Activated T-helper 1 cell treated with anti-CD3 and anti-CD28 coated beads, Interleukin-12 subunit alpha, Interleukin-12 subunit beta, Interleukin-2, Interleukin-4 antibody, amounts not matched to agents 30 ng/mL and 10 ng/mL and 1 ng/mL, durations not matched to agents 14 hours and 24 hours and 36 hours (primary cell): Measurements from ENCODE around the gene PSD2. TPM values are rescaled to one million over a fixed set of nuclear protein-coding genes. Genes with fewer than 3 reads are reported as not detected.

Source experiments
- DNase-seq: peaks from one replicate; pipeline ENCODE4 v3.0.0; 2021; ENCODE audit warnings: low spot score
- H3K27ac Mint-ChIP-seq: one replicate; pipeline ENCODE4 v1.8.0; 2021; ENCODE audit warnings: mild to moderate bottlenecking, mixed read lengths
- H3K27me3 Mint-ChIP-seq: one replicate; pipeline ENCODE4 v1.8.0; 2022; ENCODE audit warnings: mild to moderate bottlenecking, moderate library complexity, mixed read lengths; ENCODE audit not compliant: insufficient read depth
- H3K36me3 Mint-ChIP-seq: one replicate; pipeline ENCODE4 v1.8.0; 2021; ENCODE audit warnings: low read depth, mixed read lengths
- H3K4me1 Mint-ChIP-seq: one replicate; pipeline ENCODE4 v1.8.0; 2021; ENCODE audit warnings: low read depth, mixed read lengths
- H3K4me3 Mint-ChIP-seq: one replicate; pipeline ENCODE4 v1.8.0; 2021; ENCODE audit warnings: mild to moderate bottlenecking, moderate library complexity, mixed read lengths
- H3K9me3 Mint-ChIP-seq: one replicate; pipeline ENCODE4 v1.8.0; 2021; ENCODE audit warnings: mixed read lengths
- intact Hi-C: fragments of 100-400 bp; cut with micrococcal nuclease; formaldehyde crosslinking; loops from one replicate; pipeline ENCODE4 v1.15.1; 2024
- total RNA-seq: library from RNA; stranded (reverse); gene quantifications from 2 replicates; pipeline ENCODE4 v1.2.3, GENCODE V29; 2022

The PSD2 gene
- total RNA-seq, 1 donor from 2014 or later: not detected

- H3K27ac Mint-ChIP-seq: no peak overlapping the region
- no peak overlapping the region for H3K4me3 Mint-ChIP-seq
- no peaks in the 10 kb centered on the region for H3K36me3 Mint-ChIP-seq
- peaks cover 9% of the 10 kb centered on the region for H3K27me3 Mint-ChIP-seq
- intact Hi-C loops: no loop called here
- no peaks in the 10 kb centered on the region for H3K9me3 Mint-ChIP-seq
- DNase-seq: no peak
- no peaks in the 10 kb centered on the region for H3K4me1 Mint-ChIP-seq
Measured at GRCh38 chr5:139884144-139884543, 88.5 kb downstream of the PSD2 start.

DNA sequence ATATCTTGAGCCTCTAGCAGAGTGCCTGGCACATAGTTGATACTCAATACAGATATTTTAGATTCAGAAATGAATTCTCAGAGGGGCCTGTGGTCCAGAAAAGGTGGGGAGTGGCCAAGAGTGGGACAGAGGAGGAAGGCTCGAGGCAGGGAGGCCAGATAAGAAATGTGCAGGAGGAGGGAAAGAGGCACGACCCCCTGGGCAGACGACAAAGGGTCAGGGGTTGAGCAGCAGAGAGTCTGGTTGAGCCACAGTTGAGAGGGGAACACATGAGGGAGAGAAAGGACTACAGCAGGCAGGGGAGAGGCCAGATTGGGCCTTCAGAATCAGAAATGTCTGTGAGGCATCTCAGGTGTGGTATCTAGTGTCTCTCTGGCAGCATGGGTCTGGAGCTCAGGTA is 89.1 kb downstream of the PSD2 start:
- DNase-seq: no peak
- Mint-ChIP-seq H3K27ac (no peak overlapping the region), H3K9me3 (no peaks in the 10 kb centered on the region), H3K27me3 (peaks cover 13% of the 10 kb centered on the region), H3K4me3 (no peak overlapping the region), H3K4me1 (no peaks in the 10 kb centered on the region), H3K36me3 (no peaks in the 10 kb centered on the region)
- intact Hi-C loops: no loop called here

DNA sequence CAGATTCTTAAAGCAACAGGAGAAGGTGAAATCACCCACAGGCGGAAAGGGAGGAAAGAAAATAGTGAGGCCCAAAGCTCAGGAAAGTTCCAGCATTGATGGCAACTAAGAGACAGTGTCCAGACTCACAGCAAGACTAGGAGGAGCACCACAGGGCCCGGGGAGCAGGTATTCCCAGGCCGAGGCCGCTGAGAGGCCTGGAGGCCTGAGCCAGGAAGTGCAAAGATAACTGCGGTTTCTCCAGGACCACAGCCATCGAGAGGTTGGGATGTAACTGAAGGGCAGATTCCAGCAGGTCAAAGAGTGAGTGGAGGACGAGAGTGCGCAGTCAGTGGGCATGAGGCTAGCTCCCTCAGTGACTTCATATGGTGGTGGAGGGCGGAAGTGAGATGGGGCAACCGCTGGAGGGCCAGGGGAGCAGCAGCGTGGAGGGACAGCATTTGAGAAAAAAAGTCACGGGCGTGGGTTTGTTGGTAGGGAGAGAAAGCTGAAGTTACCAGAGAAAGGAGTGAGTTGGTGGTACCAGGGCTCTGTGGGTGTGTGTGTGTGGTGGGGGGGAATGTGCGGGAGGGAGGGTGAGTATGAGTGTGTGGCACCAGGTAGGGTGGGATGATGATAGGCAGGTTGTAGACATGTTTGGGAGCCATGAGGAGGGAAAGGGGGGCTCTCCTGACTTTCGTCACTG is 89.7 kb downstream of the PSD2 start:
- DNase-seq: no peak
- H3K27me3 Mint-ChIP-seq: peaks cover 10% of the 10 kb centered on the region
- no peaks in the 10 kb centered on the region for H3K9me3 Mint-ChIP-seq
- no peak overlapping the region for H3K27ac Mint-ChIP-seq
- no peaks in the 10 kb centered on the region for H3K4me1 Mint-ChIP-seq
- no peaks in the 10 kb centered on the region for H3K36me3 Mint-ChIP-seq
- H3K4me3 Mint-ChIP-seq: no peak overlapping the region
- intact Hi-C loops: no loop called here

GRCh38 chr5:139885857-139886208 is 90.2 kb downstream of the PSD2 start:
- Mint-ChIP-seq H3K36me3 (no peaks in the 10 kb centered on the region), H3K27ac (no peak overlapping the region), H3K27me3 (peaks cover 10% of the 10 kb centered on the region), H3K4me1 (no peaks in the 10 kb centered on the region), H3K4me3 (no peak overlapping the region), H3K9me3 (no peaks in the 10 kb centered on the region)
- intact Hi-C loops: no loop called here
- no peak for DNase-seq

- Mint-ChIP-seq H3K9me3 (no peaks in the 10 kb centered on the region), H3K36me3 (no peaks in the 10 kb centered on the region), H3K27ac (no peak overlapping the region), H3K27me3 (peaks cover 12% of the 10 kb centered on the region), H3K4me1 (no peaks in the 10 kb centered on the region), H3K4me3 (no peak overlapping the region)
- DNase-seq: no peak
- intact Hi-C loops: no loop called here
Measured at GRCh38 chr5:139886213-139886612, 90.6 kb downstream of the PSD2 start.

GRCh38 chr5:139888370-139888769 is 92.8 kb downstream of the PSD2 start:
- Mint-ChIP-seq H3K4me3 (no peak overlapping the region), H3K27ac (no peak overlapping the region), H3K27me3 (peaks cover 19% of the 10 kb centered on the region), H3K36me3 (no peaks in the 10 kb centered on the region), H3K9me3 (no peaks in the 10 kb centered on the region), H3K4me1 (no peaks in the 10 kb centered on the region)
- DNase-seq: no peak
- intact Hi-C loops: no loop called here

DNA sequence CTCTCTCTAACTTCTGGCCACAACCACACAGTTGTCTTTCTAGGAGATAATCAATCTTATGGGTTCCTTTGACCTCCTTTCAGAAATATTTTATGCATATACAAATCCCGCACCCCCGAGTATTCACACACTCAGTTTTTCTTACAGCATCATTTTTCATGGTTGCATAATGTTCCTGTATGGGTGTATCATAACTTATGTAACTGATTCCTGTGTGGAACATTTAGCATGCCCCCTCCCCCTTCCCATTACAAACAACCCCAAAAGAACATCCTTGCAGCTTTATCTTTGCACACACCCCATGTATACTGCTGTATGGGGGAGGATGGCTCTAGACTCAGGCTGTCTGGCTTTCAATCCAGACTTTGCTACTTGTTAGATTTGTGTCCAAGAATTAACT is 93.8 kb downstream of the PSD2 start:
- no peaks in the 10 kb centered on the region for H3K9me3 Mint-ChIP-seq
- no peaks in the 10 kb centered on the region for H3K36me3 Mint-ChIP-seq
- H3K4me3 Mint-ChIP-seq: no peak overlapping the region
- H3K27ac Mint-ChIP-seq: no peak overlapping the region
- no peaks in the 10 kb centered on the region for H3K4me1 Mint-ChIP-seq
- intact Hi-C loops: no loop called here
- peaks cover 19% of the 10 kb centered on the region for H3K27me3 Mint-ChIP-seq
- no peak for DNase-seq

DNA sequence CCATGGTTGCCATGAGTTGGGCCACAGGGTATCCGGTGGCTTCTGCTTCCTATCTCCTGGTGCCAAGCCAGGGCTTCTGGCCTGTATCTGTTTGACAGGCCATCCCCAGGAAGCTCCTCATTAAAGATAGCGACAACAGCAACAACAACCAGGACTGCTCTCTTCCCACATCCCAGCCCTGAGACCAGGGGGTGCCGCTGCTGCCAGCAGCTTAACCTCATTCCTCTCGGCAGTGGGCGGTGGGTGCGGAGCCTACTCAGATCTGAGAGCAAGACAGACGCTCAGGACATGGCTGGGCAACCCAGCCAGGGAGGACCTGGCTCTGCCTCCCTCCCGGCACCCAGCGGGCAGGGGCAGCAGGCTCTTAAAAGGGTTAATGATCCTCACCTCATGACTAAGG is 98.3 kb downstream of the PSD2 start:
- intact Hi-C loops: no loop called here
- no peaks in the 10 kb centered on the region for H3K36me3 Mint-ChIP-seq
- DNase-seq: no peak
- H3K27ac Mint-ChIP-seq: no peak overlapping the region
- H3K9me3 Mint-ChIP-seq: no peaks in the 10 kb centered on the region
- H3K27me3 Mint-ChIP-seq: peaks cover 20% of the 10 kb centered on the region
- H3K4me3 Mint-ChIP-seq: no peak overlapping the region
- no peaks in the 10 kb centered on the region for H3K4me1 Mint-ChIP-seq

Other genes with a start within 250 kb of the PSD2 start
- gene UBE2D2, start 234.5 kb upstream of the PSD2 start, total RNA-seq: 251 and 265 TPM in 2 replicates
- 0.88 and 1.7 TPM in 2 replicates for gene CXXC5, start 147.5 kb upstream of the PSD2 start, total RNA-seq
- gene NRG2, start 247.5 kb downstream of the PSD2 start, total RNA-seq: 0.08 TPM in 1 of 2 replicates, not detected in the other